Hepatic stellate cell (primary cell): Measurements from ENCODE around the gene CCDC9.
"Not testable (repeated sequence)": the region's sequence is repeated elsewhere in the genome, so short reads cannot be mapped to it uniquely, and the experiment has no call there.

Source experiments
- DNase-seq: peaks from one replicate; pipeline ENCODE4 v3.0.0; 2011; ENCODE audit warnings: low spot score

Gene CCDC9

GRCh38 chr19:47232422-47233211 is 23.7 kb upstream of the CCDC9 start:
- peak; percentile 82 for DNase-seq

- no peak for DNase-seq
These were observed 20.2 kb upstream of the CCDC9 start for GRCh38 chr19:47236072-47236675.

- DNase-seq = no peak
These were observed 17.2 kb upstream of the CCDC9 start for GRCh38 chr19:47239152-47239551.

GRCh38 chr19:47239610-47240296 is 16.6 kb upstream of the CCDC9 start:
- DNase-seq = peak; percentile 63

GRCh38 chr19:47240556-47240955 is 15.8 kb upstream of the CCDC9 start:
- no peak for DNase-seq

GRCh38 chr19:47240996-47241918 is 15.1 kb upstream of the CCDC9 start:
- DNase-seq = peak; percentile 86

- no peak for DNase-seq
These were observed 14.3 kb upstream of the CCDC9 start for GRCh38 chr19:47241919-47242577.

GRCh38 chr19:47243364-47243775 is 13.0 kb upstream of the CCDC9 start:
- DNase-seq = no peak

- peak; percentile 94 for DNase-seq
These were observed 12.4 kb upstream of the CCDC9 start for GRCh38 chr19:47243776-47244547.

- peak; percentile 72 for DNase-seq
These were observed 8.9 kb upstream of the CCDC9 start for GRCh38 chr19:47247308-47247990.

- not testable (repeated sequence) for DNase-seq
These were observed 3.3 kb upstream of the CCDC9 start for GRCh38 chr19:47253016-47253415.

- no peak for DNase-seq
These were observed 2.9 kb upstream of the CCDC9 start for GRCh38 chr19:47253467-47253881.

GRCh38 chr19:47253970-47254369 is 2.4 kb upstream of the CCDC9 start:
- no peak for DNase-seq

- peak; percentile 99 for DNase-seq
These were observed 527 bp downstream of the CCDC9 start for GRCh38 chr19:47256693-47257410.

GRCh38 chr19:47257411-47258169 is 1.3 kb downstream of the CCDC9 start:
- peak; percentile 31 for DNase-seq

- DNase-seq = no peak
These were observed 2.1 kb downstream of the CCDC9 start for GRCh38 chr19:47258434-47258833.

- DNase-seq = no peak
These were observed 2.7 kb downstream of the CCDC9 start for GRCh38 chr19:47258895-47259555.

- no peak for DNase-seq
These were observed 4.2 kb downstream of the CCDC9 start for GRCh38 chr19:47260476-47260875.
